HG03039 (cell line): Measurements from ENCODE around the gene BCR.

Source experiments
- ATAC-seq: cut with Tn5 transposase; IDR thresholded peaks from one replicate; pipeline ENCODE4 v1.9.1; 2021; ENCODE audit warnings: mild to moderate bottlenecking, moderate library complexity; ENCODE audit not compliant: unreplicated experiment

BCR gene

GRCh38 chr22:23215294-23216241, 35.3 kb downstream of the BCR start:
- no peak for ATAC-seq

GRCh38 chr22:23216461-23217170, 36.3 kb downstream of the BCR start:
- ATAC-seq = no peak

DNA sequence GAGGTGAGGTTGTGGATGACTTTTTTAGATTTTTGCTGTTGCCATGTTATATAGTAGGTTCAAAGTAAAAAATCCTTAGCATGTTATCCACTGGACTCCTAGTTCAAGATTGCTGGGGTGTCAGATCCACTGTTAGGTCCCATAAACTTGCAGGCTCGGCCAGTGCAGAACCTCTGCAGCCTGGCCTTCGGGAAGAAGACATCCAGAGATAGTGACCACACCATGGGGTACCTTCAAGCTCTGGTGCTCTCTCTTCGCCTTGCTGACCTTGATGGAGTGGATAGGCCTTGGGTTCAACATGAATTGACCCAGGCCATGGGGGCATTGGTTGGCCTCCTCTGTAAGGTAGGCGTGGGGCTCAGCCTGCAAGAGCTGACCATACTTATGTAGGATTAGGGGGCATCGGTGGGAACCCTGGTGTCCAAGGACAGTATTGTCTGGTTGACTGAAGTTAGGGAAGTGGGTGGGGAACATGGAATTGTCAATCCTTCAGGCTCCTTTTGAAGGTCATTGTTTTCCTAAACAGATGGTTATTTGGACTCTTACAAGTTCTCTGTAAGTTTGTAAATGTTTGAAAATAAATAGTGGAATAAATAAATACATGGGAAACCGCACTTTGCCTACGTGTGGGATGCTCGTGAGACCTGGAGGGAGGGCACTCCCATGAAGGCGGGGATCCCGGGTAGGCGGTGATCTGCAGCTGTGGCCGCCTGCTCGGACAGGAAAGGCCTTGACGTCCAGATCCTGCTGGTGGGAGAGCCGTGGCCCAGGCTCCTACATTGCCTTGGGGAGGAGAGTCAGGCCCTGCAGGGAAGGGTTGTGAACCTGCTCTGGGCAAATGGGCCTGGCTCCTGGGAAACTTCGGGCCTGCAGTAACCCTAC, 37.1 kb downstream of the BCR start:
- no peak for ATAC-seq

DNA sequence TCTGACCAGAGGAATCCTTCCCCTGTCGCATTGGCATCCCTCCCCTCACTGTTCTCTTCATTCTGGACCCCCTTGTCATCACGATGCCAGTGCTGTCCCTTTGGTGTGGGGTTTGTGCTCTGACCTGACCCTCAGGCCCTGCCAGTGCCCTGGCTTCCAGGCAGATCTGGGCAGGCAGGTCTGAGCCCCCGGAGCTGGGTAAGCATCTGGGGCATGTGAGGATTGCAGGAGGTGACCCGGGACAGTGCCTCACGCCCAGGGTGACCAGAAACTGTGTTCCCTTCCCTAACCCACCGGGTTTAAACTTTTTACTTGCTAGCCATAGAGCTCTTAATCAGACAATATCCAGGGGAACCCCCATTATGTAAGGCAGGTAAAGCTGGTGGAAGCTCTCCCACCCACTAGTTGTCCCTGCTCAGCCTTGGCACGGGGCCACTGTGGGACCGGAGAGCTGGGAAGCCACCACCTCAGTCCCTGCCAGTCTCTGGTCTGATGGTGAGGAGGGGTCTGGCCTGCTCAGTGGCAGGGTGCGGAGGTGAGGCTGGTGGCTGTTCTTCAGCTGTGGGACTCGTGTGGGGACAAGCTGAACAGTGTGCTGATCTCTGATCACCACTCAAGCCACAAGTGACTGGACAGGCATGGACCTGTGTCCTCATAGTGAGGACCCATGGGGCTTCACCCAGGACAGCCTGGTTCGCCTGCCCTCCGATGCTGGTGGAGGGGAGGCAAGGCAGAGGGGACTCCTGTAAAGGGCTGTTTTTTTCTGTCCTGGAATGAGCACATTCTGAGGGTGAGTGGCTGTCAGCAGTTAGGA, 38.0 kb downstream of the BCR start:
- no peak for ATAC-seq

- ATAC-seq = no peak
Observed at GRCh38 chr22:23218867-23219251, 38.5 kb downstream of the BCR start.

DNA sequence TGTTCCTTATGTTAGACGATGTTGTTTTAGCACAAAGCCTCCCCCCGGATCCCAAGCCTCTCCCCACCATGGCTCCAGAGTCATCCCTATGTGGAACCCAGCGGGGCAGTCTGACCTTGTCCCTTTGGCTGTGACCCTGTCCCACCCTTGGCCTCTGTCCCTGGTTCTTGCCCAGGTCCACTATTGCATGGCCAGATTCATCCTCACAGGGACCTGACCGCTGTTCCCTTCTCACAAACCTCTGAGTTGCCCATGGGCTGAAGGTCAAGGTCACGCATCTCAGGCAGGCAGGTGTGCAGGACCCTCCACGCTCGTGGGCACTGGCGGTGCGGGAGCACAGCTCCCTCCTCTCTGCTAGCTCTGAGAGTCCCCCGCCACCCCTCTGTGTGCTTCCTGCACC, 39.0 kb downstream of the BCR start:
- no peak for ATAC-seq

GRCh38 chr22:23219822-23220484, 39.6 kb downstream of the BCR start:
- ATAC-seq = peak; percentile 70

DNA sequence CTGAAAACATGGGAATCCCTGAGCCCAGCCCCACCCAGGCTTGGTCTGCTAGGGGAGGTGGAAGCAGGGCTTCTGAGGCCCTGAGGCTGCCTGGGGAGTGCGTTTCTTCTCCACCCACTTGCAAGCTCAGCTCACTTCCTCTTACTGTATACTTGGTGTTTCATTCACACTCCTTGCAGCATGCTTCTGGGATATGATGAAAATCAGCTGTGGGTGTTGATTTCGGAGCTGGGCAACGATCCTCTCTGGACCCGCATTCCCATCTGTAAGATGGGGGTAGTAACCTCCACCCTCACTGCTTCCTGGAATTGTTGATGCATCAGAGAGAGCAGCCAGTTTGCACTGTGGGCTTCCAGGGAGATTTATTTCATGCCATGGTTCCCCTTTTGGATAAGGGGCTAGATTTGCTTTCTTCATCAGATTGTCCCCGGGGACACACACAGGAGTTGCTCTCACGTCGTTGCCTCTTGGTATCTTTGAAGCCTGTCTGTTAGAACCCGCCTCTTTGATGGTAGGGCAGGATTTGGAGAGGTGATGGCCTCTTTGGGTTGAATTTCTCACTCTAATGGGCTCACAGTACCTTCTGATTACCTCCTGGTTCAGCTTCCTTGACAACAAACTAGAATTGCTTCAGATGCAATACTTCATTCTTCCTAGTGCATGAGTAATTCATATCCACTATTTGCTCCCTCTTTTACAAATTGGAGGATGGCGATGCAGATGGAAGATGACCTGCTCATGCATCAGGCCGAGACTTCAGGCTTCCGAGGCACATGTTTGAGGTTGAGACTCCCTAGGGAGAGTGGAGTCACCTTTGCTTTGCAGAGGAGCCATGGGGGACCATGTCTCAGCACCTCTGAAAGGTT, 40.4 kb downstream of the BCR start:
- no peak for ATAC-seq

DNA sequence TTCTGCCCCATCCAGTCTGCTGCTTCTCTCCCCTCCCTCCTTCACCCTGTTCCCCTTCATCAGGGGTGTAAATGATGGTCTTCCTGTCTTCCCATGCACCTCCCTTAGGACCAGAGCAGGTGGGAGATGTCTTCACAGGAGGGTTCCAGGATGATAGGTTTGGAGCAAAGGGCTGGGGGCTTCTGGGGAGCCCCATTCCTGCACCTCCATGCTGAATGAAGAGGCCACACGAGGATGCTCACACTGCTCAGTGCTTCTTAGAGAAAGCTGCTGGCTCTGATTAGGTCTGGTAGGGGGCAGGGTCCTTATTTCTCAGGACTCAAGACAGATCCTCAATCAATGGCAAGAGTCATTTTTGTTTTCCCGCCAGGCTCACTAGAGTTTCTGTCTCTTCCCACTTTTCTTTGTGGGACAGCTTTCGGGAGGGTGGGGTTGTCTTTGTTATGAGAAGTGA, 41.1 kb downstream of the BCR start:
- ATAC-seq = no peak

DNA sequence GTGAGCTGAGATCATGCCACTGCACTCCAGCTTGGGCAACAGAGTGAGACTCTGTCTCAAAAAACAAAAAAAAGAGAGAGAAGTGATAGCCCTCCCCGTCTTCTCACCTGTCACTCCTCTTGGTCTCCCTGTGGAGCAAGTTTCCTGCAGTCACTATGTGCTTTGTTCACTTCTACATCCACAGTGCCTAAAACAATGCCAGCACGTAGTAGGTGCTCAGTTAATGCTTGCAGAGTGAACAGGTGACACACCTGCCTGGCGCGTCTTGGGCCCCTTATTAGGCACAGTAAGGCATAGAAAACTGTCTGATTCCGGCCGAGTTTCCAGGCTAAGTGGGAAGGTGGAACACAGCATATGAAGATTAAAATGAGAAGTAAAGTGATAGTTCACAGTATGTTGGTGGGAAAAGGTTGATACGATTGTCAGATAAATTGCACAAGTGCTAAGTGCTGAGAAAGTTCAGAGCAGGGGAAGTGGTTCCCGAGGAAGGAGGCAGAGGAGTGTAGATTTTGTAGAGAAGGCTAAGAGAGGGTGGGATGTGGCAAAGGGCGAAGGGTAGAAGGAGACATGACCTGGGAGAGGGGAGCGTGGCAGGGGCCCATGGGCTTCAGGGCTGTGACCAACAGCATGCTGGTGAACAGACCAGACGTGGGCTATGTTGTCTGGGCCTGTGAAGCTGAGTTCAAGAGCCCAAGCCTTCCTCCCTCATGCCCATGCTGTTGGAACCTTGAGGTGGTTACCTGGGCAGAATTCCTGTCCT, 41.9 kb downstream of the BCR start:
- ATAC-seq = no peak

GRCh38 chr22:23222793-23223568, 42.7 kb downstream of the BCR start:
- no peak for ATAC-seq

GRCh38 chr22:23223569-23224317, 43.4 kb downstream of the BCR start:
- ATAC-seq = no peak

GRCh38 chr22:23224846-23225245, 44.5 kb downstream of the BCR start:
- ATAC-seq = no peak

DNA sequence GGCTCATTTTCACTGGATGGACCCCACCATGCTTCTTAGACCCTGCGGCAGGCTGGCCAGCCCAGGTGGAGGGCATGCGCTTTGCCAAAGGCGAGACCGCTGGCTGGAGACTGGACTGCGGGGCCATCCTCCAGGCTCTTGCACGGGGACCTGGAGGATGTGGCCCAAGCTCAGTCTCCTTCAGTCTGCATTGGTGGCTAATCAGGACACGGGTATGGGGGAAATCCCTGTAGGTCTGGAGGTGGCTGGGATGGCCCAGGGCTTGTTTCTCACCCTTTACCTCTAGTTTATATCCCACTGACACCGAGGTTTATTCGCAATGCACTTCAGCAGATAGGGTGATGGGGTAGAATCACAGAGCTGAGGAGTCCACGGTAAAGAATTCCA, 45.0 kb downstream of the BCR start:
- no peak for ATAC-seq

DNA sequence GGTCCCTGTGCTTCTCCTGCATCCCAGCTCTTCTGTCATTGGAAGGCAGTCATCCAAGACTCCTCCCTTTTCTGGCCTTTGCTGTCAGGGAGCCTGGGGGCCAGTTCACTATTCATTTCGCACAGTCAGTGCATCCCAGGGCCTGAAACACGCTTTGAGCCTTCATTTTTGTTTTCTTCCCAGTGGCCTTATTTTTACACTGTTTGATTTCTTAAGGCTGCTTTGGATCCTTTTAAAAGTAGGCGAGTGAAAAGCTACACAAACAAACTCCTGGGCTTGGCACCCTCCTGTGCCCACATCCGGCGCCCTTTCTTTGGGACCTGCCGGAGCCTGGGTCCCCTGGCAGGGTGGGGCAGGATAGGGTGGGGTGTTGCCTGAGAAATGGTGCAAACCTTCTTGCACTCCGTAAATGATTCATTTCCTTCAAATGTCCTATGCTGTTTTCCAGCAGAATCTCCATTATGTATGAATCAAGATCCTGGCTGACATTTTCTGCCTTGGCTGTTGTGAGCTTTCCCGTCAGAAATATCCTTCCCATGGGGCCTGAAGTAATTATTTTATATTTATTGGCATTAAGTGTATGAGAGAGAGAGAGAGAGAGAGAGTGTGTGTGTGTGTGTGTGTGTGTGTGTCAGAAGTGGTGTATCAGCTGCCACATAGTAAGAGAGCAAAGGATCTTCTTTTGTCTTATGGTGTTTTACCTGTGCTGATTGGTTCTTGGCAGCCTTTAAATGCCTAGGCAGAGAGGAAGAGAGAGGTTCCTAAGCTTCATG, 45.6 kb downstream of the BCR start:
- ATAC-seq = no peak

GRCh38 chr22:23226497-23226850, 46.2 kb downstream of the BCR start:
- ATAC-seq = no peak
